Measurements from ENCODE around the gene RAVER2.

DNA sequence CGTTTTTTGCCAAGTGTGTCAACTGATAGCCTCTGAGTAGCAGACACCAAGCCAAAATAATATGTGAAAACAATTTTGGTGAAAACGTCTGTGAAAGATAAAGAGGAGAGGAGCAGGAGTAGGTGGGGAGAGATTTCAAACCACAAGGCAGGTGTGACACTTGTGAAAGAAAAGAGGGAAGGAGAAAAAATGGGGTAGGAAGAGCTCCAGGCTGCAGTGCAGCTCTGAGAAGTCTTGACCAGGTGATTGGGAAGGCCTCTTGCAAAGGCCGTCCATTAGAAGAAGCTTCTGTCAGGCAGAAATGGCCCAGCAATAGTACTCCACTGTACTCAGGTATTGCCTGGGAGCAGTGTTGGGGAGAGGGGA lies 10.6 kb upstream of the RAVER2 start:
- TF ChIP-seq POLR2AphosphoS5 (IDR thresholded peaks at IDR 0.05) (no peak), POLR2A (IDR thresholded peaks at IDR 0.05) (no peak)
